Panc1 (cell line): Measurements from ENCODE around the gene ADGRD1. TPM values are rescaled to one million over a fixed set of nuclear protein-coding genes. Genes with fewer than 3 reads are reported as not detected.

Source experiments
- ATAC-seq: fragments of 200-7000 bp; cut with Tn5 transposase; 2 replicates; pipeline ENCODE4 v1.9.1; 2020; ENCODE audit warnings: mild to moderate bottlenecking, moderate library complexity
- BruUV-seq: library from RNA; stranded (reverse); fragments of 400-500 nt; replicated peaks from 2 replicates; lab custom pipeline; 2021; lab: Mats Ljungman, UMichigan
- CTCF ChIA-PET: fragments of 300-600 bp; sonication (Branson Sonifier 250); formaldehyde crosslinking; loops from one replicate; lab custom pipeline; 2022; ENCODE audit warnings: antibody characterized with exemption; lab: Charles Lee
- POLR2A ChIA-PET: fragments of 300-600 bp; sonication (Branson Sonifier 250); formaldehyde crosslinking; loops from one replicate; lab custom pipeline; 2022; ENCODE audit warnings: antibody characterized with exemption; lab: Charles Lee
- DNase-seq: peaks from one replicate; pipeline ENCODE4 v3.0.0-alpha.2; 2010; ENCODE audit warnings: low read depth, low spot score
- H3K27ac ChIP-seq: 2 replicates; pipeline ENCODE4 v1.5.1; 2011; ENCODE audit warnings: mild to moderate bottlenecking, low read length, inconsistent platforms
- H3K27me3 ChIP-seq: fragments of 200-500 bp; sonication (Bioruptor generic); 2 replicates; pipeline ENCODE4 v1.6.0; 2014; ENCODE audit warnings: low read length, inconsistent platforms; ENCODE audit not compliant: control insufficient read depth, insufficient read depth
- H3K36me3 ChIP-seq: fragments of 200-500 bp; sonication (Bioruptor generic); 2 replicates; pipeline ENCODE4 v1.5.1; 2014; ENCODE audit warnings: inconsistent platforms, mild to moderate bottlenecking, low read length, moderate library complexity; ENCODE audit not compliant: control insufficient read depth, insufficient read depth
- H3K4me1 ChIP-seq: 2 replicates; pipeline ENCODE4 v1.5.1; 2011; ENCODE audit warnings: inconsistent platforms, mild to moderate bottlenecking, low read length, moderate library complexity; ENCODE audit not compliant: control insufficient read depth, insufficient read depth
- H3K4me3 ChIP-seq, 2 experiments: 2 replicates each; pipeline ENCODE4 v1.5.1; 2011 to 2012; ENCODE audit warnings: low read depth in 2 of 2, low read length in 2 of 2, mild to moderate bottlenecking in 2 of 2, inconsistent platforms in 1 of 2, moderate library complexity in 1 of 2
- H3K9me3 ChIP-seq: fragments of 200-500 bp; sonication (Bioruptor generic); 2 replicates; pipeline ENCODE4 v1.5.1; 2014; ENCODE audit warnings: low read depth, mild to moderate bottlenecking, inconsistent platforms, low read length, moderate library complexity; ENCODE audit not compliant: control insufficient read depth, insufficient read depth
- POLR2AphosphoS5 ChIP-seq: IDR thresholded peaks from 2 replicates; pipeline ENCODE4 v1.6.1; 2012; ENCODE audit warnings: mild to moderate bottlenecking, low read depth, low read length, moderate library complexity
- SIN3A ChIP-seq: IDR thresholded peaks from 2 replicates; pipeline ENCODE4 v1.6.1; 2012; ENCODE audit warnings: low read depth, mild to moderate bottlenecking, low read length, moderate library complexity, borderline replicate concordance; ENCODE audit not compliant: insufficient read depth
- TCF7L2 ChIP-seq: IDR thresholded peaks from 2 replicates; pipeline ENCODE4 v1.6.1; 2011; ENCODE audit warnings: mild to moderate bottlenecking, low read depth, low read length, inconsistent platforms
- in situ Hi-C: cut with HindIII; loops from 2 replicates; pipeline ENCODE4 v1.10.0; 2016; ENCODE audit warnings: low sequenced_read_pairs, low pct_unique_long_range_greater_than_20kb
- intact Hi-C: fragments of 100-400 bp; cut with micrococcal nuclease; formaldehyde crosslinking; loops from one replicate; pipeline ENCODE4 v1.10.0; 2022; ENCODE audit not compliant: unreplicated experiment
- total RNA-seq: library from RNA; stranded (reverse); gene quantifications from one replicate; pipeline ENCODE4 v1.2.1, GENCODE V29; 2021; ENCODE audit not compliant: unreplicated experiment
- TF ChIP-seq, protein P1 (sequence below): fragments of 450-650 bp; IDR thresholded peaks from 2 replicates; pipeline ENCODE4 v1.5.1; 2017; ENCODE audit warnings: mild to moderate bottlenecking
- TF ChIP-seq, protein P2 (sequence below), 2 experiments: IDR thresholded peaks; 2 replicates each; pipeline ENCODE4 v1.6.1; 2011 to 2012; ENCODE audit warnings: low read depth in 2 of 2, control low read depth in 1 of 2, low read length in 1 of 2, mild to moderate bottlenecking in 1 of 2, moderate library complexity in 1 of 2; ENCODE audit not compliant: insufficient read depth in 1 of 2

Gene ADGRD1
- total RNA-seq, 1 experiment from 2014 or later = 0.21 TPM

DNA sequence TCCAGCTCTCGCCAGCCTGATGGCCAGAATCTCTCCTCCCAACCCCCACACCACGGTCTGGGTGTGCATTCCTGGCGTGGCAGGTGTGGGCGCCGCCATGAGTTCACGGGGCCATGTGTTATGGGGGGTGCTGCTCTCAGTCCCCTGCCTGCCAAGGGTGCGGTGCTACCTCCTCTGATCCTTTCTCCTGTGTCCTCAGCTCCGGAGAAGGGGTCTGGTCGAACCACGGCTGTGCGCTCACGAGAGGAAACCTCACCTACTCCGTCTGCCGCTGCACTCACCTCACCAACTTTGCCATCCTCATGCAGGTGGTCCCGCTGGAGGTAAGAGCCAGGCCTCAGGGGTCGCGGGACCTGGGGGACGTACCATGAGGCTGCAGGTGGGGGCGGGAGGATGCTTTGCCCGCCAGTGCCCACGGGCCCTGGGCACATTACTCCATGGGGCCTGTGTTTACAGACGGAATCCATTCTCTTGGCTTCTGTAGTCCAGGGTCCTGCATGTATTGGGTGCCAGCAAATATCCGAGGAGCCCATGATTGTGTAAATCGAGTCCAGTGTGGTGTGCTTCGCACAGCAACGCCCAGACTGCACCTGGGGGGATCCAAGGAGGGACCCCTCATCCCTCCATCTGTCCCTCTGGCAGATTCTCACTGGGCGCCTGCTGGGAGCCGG, 130.8 kb downstream of the ADGRD1 start:
- H3K27ac ChIP-seq = no peak overlapping the region
- H3K4me3 ChIP-seq = no peak overlapping the region
- H3K27me3 ChIP-seq = peaks cover 4% of the 10 kb centered on the region
- no TSS peak for BruUV-seq
- no peaks in the 10 kb centered on the region for H3K9me3 ChIP-seq
- intact Hi-C loops = no loop called here
- H3K36me3 ChIP-seq = no peaks in the 10 kb centered on the region
- no peak for ATAC-seq
- CTCF ChIA-PET = no interaction called here
- H3K4me1 ChIP-seq = no peaks in the 10 kb centered on the region
- in situ Hi-C loops = no loop called here
- POLR2A ChIA-PET = no interaction called here
- TF ChIP-seq, protein P1, sequence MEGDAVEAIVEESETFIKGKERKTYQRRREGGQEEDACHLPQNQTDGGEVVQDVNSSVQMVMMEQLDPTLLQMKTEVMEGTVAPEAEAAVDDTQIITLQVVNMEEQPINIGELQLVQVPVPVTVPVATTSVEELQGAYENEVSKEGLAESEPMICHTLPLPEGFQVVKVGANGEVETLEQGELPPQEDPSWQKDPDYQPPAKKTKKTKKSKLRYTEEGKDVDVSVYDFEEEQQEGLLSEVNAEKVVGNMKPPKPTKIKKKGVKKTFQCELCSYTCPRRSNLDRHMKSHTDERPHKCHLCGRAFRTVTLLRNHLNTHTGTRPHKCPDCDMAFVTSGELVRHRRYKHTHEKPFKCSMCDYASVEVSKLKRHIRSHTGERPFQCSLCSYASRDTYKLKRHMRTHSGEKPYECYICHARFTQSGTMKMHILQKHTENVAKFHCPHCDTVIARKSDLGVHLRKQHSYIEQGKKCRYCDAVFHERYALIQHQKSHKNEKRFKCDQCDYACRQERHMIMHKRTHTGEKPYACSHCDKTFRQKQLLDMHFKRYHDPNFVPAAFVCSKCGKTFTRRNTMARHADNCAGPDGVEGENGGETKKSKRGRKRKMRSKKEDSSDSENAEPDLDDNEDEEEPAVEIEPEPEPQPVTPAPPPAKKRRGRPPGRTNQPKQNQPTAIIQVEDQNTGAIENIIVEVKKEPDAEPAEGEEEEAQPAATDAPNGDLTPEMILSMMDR = no peak
- no peak for TF ChIP-seq TCF7L2
- TF ChIP-seq, protein P2, sequence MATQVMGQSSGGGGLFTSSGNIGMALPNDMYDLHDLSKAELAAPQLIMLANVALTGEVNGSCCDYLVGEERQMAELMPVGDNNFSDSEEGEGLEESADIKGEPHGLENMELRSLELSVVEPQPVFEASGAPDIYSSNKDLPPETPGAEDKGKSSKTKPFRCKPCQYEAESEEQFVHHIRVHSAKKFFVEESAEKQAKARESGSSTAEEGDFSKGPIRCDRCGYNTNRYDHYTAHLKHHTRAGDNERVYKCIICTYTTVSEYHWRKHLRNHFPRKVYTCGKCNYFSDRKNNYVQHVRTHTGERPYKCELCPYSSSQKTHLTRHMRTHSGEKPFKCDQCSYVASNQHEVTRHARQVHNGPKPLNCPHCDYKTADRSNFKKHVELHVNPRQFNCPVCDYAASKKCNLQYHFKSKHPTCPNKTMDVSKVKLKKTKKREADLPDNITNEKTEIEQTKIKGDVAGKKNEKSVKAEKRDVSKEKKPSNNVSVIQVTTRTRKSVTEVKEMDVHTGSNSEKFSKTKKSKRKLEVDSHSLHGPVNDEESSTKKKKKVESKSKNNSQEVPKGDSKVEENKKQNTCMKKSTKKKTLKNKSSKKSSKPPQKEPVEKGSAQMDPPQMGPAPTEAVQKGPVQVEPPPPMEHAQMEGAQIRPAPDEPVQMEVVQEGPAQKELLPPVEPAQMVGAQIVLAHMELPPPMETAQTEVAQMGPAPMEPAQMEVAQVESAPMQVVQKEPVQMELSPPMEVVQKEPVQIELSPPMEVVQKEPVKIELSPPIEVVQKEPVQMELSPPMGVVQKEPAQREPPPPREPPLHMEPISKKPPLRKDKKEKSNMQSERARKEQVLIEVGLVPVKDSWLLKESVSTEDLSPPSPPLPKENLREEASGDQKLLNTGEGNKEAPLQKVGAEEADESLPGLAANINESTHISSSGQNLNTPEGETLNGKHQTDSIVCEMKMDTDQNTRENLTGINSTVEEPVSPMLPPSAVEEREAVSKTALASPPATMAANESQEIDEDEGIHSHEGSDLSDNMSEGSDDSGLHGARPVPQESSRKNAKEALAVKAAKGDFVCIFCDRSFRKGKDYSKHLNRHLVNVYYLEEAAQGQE (IDR thresholded peaks at IDR 0.05; ENCODE audit: insufficient read depth in 1 of 2, low read depth in 2 of 2, low read length in 1 of 2) = no peak
- no peak for TF ChIP-seq SIN3A
- TF ChIP-seq POLR2AphosphoS5 = no peak
- no peak for DNase-seq

DNA sequence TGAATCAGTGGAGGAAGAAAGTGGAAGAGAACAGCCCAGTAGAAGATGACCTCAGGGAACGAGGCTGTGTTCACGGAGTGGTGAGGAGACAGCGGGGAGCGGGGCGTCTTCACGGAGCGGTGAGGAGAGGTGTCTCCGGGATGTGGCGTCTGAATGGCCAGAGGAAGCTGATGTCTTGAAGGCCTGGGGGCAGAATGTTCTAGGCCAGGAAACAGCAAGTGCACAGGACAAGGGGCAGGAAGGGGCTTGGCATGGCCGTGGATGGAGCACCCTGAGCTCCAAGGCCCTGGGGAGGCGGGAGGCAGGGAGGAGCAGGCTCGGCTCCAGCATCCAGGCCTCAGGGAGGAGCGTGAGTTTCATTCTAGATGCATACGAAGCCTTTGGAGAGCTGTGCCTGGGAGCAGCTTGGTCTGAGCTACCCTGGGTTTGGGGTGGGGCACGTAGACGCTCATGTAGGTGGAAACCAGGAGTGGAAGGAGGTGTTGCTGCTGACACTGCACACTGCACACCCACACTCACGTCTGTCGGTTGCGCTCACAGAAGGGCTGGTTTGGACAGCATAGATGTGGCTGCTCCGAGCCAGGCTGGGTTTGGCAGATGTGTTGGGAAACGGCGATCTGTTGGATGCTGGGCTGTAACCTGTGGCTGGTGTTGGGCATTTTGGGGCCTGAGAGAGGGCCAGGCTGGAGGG, 131.6 kb downstream of the ADGRD1 start:
- no peaks in the 10 kb centered on the region for H3K36me3 ChIP-seq
- TF ChIP-seq, protein P2 (IDR thresholded peaks at IDR 0.05; ENCODE audit: insufficient read depth in 1 of 2, low read depth in 2 of 2, low read length in 1 of 2) = no peak
- no peak for TF ChIP-seq POLR2AphosphoS5
- no peak for TF ChIP-seq TCF7L2
- TF ChIP-seq, protein P1 = no peak
- TF ChIP-seq SIN3A = no peak
- no peak for ATAC-seq
- POLR2A ChIA-PET = no interaction called here
- BruUV-seq = no TSS peak
- CTCF ChIA-PET = no interaction called here
- H3K27ac ChIP-seq = no peak overlapping the region
- no peak overlapping the region for H3K4me3 ChIP-seq
- H3K27me3 ChIP-seq = peaks cover 2% of the 10 kb centered on the region
- DNase-seq = no peak
- in situ Hi-C loops (no loop called here), intact Hi-C loops (no loop called here)
- no peaks in the 10 kb centered on the region for H3K4me1 ChIP-seq
- H3K9me3 ChIP-seq = no peaks in the 10 kb centered on the region
